ENCODE results near the gene TNIP1. TPM values are rescaled to one million over a fixed set of nuclear protein-coding genes. Genes with fewer than 3 reads are reported as not detected.

The TNIP1 gene
- total RNA-seq, 4 donors from 2014 or later: 191 to 352 (median 266) TPM

DNA sequence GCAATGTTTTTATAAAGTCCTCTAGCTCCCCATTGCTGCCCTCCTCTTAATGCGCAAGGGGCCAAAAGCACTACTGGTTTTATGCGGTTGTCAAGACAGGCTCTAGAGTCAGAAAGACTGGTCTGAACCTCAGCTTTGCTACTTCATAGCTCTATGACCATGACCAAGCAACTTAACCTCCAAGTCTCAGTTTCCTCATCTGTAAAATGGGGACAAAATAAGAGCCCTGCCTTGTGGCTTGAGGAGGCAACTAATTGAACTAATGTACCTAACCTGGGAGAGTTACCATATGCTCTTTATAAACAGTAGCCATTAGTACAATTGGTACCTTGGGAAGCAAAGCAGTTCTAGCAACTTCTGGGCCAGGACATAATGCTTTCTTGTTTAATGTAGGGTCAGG is 40.3 kb upstream of the TNIP1 start:
- Histone ChIP-seq H3K27ac (no peak overlapping the region), H3K36me3 (peaks cover 0 to 53% (median 0%) of the 10 kb centered on the region in 3 donors), H3K27me3 (no peaks in the 10 kb centered on the region), H3K4me3 (no peak overlapping the region), H3K4me1 (peaks cover 5 to 31% (median 11%) of the 10 kb centered on the region in 4 donors), H3K9me3 (no peaks in the 10 kb centered on the region)
- no peak for DNase-seq
- TF ChIP-seq POLR2A (IDR thresholded peaks at IDR 0.05): no peak
- TF ChIP-seq, protein P1, sequence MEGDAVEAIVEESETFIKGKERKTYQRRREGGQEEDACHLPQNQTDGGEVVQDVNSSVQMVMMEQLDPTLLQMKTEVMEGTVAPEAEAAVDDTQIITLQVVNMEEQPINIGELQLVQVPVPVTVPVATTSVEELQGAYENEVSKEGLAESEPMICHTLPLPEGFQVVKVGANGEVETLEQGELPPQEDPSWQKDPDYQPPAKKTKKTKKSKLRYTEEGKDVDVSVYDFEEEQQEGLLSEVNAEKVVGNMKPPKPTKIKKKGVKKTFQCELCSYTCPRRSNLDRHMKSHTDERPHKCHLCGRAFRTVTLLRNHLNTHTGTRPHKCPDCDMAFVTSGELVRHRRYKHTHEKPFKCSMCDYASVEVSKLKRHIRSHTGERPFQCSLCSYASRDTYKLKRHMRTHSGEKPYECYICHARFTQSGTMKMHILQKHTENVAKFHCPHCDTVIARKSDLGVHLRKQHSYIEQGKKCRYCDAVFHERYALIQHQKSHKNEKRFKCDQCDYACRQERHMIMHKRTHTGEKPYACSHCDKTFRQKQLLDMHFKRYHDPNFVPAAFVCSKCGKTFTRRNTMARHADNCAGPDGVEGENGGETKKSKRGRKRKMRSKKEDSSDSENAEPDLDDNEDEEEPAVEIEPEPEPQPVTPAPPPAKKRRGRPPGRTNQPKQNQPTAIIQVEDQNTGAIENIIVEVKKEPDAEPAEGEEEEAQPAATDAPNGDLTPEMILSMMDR (IDR thresholded peaks at IDR 0.05): no peak

DNA sequence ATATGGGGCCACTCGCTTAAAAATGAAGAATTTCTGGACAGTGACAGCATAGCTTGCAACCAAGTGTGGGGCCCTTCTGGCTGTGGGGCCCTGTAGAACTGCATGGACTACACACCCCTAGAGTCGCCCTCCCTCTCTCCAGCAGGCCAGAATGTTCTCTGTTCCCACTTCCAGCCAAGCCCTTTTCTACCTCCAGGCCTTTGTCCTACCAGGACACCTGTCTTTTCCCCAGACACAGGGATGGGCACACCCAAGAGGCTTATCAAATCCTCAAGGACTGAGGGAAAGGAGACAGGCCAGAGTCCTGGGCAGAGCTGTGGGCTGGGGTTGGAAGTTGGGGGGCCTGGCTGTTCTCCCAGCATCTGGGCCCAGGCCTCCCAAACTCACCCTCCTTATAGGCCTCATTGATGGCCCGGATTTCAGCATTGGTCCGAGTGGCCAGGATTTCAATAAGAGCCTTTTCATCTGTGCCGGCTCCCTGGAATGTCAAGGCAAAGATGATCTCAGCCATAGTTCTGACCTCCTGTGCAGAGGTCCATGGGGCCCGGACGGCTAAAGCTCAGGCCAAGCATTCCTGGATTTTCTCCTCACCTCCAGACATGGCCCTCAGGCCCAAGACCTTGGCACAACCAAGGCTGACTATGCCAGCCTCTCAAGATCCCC is 38.2 kb upstream of the TNIP1 start:
- peak overlapping the region in 3 of 4 donors; percentile 17 to 74 (median 72) for H3K27ac ChIP-seq
- H3K4me3 ChIP-seq: no peak overlapping the region
- TF ChIP-seq POLR2A (IDR thresholded peaks at IDR 0.05): peak in 1 of 2 donors; percentile 74
- TF ChIP-seq, protein P1 (IDR thresholded peaks at IDR 0.05): no peak
- no peaks in the 10 kb centered on the region for H3K9me3 ChIP-seq
- no peaks in the 10 kb centered on the region for H3K27me3 ChIP-seq
- DNase-seq: peak in 1 of 3 donors; percentile 69
- peaks cover 0 to 51% (median 0%) of the 10 kb centered on the region in 3 donors for H3K36me3 ChIP-seq
- peaks cover 0 to 21% (median 12%) of the 10 kb centered on the region in 4 donors for H3K4me1 ChIP-seq

DNA sequence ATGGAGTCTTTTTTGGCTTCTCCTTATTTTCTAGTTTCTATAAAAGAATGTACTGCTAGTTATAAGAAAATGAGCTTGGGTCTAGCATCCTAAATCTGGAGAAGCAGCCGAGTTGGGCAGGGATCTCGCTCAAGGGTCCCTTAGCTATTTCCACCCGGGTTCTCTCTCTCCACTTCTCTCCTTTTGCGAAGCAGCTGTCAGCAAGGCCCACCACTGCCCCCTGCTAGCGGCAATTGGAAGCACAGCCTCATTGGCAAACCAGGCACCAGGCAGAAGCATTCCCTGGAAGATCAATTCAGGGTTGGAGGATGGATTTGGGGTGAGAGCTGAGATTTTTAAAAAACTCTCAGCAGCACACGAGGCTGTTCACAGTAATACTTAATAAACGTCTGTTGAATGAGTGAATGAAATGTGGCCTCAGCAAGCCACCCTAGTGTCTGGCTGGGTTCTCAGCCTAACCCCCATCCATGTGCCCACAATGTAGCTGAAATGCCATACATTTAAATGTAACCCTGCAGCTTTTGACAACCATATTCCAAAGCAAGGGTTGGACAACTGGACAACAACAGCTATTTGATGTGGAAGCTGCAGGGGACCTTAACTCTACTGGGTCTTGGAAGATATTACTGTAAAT is 34.6 kb upstream of the TNIP1 start:
- Histone ChIP-seq H3K27me3 (no peaks in the 10 kb centered on the region), H3K4me3 (no peak overlapping the region), H3K27ac (no peak overlapping the region), H3K36me3 (peaks cover 0 to 21% (median 0%) of the 10 kb centered on the region in 3 donors), H3K9me3 (no peaks in the 10 kb centered on the region), H3K4me1 (peaks cover 0 to 22% (median 8%) of the 10 kb centered on the region in 4 donors)
- no peak for TF ChIP-seq POLR2A (IDR thresholded peaks at IDR 0.05)
- TF ChIP-seq, protein P1 (IDR thresholded peaks at IDR 0.05): peak; percentile 83 to 97 (median 95)
- peak; percentile 76 to 93 (median 89) for DNase-seq

DNA sequence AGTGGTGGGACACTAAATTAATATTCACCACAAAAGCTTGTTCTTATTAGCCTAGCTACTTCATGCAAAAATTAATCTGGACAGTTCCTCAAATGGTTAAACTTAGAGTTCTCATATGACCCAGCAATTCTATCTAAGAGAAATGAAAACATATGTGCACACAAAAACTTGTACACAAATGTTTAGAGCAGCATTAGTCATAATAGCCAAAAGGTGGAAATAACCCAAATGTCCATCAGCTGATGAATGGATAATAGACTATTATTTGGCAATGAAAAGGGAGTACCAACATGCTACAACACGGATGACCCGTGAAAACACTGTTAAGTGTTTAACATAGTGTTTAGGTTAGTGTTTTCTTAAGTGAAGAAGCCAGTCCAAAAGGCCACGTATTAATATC is 32.8 kb upstream of the TNIP1 start:
- Histone ChIP-seq H3K27me3 (no peaks in the 10 kb centered on the region), H3K27ac (no peak overlapping the region), H3K36me3 (peaks cover 0 to 25% (median 0%) of the 10 kb centered on the region in 3 donors), H3K4me1 (peaks cover 0 to 22% (median 7%) of the 10 kb centered on the region in 4 donors), H3K9me3 (no peaks in the 10 kb centered on the region), H3K4me3 (no peak overlapping the region)
- no peak for DNase-seq
- TF ChIP-seq, protein P1 (IDR thresholded peaks at IDR 0.05): no peak

DNA sequence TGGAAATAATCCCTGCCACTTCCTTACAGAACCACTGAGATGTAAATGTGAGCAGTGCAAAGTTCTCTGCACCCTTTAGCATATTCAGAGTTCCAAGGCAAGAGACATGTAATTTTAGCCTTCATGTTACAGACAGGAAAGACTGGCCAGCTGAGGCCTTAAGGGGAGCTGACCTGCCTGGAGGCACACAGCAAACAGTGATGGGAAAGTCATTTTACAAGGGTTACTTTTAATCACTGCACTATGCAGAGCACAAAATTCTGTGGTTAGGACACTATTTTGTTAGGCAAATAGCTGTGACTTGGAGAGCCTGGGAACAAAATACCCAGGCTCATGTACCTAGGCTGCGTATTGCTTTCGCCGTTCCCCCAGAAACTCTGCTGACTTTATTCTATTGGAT is 30.2 kb upstream of the TNIP1 start:
- peak overlapping the region in 3 of 4 donors; percentile 15 to 55 (median 28) for H3K27ac ChIP-seq
- peaks cover 0 to 35% (median 10%) of the 10 kb centered on the region in 4 donors for H3K4me1 ChIP-seq
- H3K4me3 ChIP-seq: no peak overlapping the region
- no peak for DNase-seq
- TF ChIP-seq, protein P1 (IDR thresholded peaks at IDR 0.05): no peak
- no peak for TF ChIP-seq POLR2A (IDR thresholded peaks at IDR 0.05)
- no peaks in the 10 kb centered on the region for H3K27me3 ChIP-seq
- H3K9me3 ChIP-seq: no peaks in the 10 kb centered on the region
- H3K36me3 ChIP-seq: peaks cover 0 to 16% (median 4%) of the 10 kb centered on the region in 3 donors
